C4-2B (cell line): ENCODE data around the gene ZNF280A.

Experiments used
- CTCF ChIP-seq: fragments of 450-650 bp; conservative IDR thresholded peaks from 2 replicates; pipeline ENCODE4 v1.5.1; 2017; ENCODE audit warnings: mild to moderate bottlenecking
- ZFX ChIP-seq: fragments of 450-650 bp; IDR thresholded peaks from 2 replicates; pipeline ENCODE4 v1.6.1; 2017

GRCh38 chr22:22526125-22526912 lies 6.2 kb upstream of the ZNF280A start:
- TF ChIP-seq CTCF (no peak), ZFX (no peak)
